COLO668 (cell line): ENCODE measurements around the gene ZNF273.

ENCODE experiments used
- DNase-seq: peaks from one replicate; lab custom pipeline; 2025; ENCODE audit not compliant: unreplicated experiment; lab: John Stamatoyannopoulos, UW

The ZNF273 gene

DNA sequence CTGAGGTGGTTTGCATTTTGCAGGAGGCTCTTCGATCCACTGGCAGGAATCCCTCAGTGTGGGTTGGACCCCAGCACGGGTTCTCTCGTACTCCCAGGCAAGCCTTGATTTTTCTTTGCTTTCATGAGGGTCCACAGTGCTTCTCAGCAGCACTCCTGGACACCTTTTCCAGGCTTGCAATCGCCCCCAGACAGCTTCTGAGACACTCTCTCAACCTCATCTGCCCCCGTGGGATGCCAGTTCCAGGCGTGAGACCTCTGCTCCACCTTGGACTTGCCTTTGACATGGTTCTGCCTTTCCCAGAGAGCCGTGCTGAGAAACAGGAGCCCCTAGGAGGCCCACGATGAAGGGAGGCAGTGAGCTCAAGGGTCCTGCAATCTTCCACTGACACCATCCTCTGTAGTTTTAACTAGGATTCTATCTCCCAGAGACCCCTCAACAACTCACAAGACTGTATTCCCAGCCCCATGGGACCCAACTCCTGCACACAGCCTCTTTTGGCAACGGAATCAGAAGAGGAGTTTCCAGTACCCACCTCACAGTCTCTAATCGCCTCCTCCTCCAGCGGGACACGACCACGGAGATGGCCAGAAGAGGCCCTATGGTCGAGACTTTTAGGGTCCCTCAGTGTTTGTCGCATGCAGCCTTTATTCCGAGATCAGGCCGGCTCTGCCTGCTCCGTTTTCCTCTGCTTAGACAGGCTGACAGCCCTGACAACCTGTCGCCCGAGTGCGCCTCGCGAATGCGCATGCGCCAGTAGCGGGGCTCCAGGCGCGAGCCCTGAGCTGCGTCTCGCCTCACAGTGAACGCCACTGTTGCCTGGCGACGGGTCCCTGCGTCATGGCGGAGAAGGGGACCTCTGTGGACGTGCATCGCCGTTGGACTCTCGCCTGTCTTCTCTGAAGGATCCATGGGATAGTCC, 26.0 kb upstream of the ZNF273 start:
- DNase-seq: peak; percentile 81

DNA sequence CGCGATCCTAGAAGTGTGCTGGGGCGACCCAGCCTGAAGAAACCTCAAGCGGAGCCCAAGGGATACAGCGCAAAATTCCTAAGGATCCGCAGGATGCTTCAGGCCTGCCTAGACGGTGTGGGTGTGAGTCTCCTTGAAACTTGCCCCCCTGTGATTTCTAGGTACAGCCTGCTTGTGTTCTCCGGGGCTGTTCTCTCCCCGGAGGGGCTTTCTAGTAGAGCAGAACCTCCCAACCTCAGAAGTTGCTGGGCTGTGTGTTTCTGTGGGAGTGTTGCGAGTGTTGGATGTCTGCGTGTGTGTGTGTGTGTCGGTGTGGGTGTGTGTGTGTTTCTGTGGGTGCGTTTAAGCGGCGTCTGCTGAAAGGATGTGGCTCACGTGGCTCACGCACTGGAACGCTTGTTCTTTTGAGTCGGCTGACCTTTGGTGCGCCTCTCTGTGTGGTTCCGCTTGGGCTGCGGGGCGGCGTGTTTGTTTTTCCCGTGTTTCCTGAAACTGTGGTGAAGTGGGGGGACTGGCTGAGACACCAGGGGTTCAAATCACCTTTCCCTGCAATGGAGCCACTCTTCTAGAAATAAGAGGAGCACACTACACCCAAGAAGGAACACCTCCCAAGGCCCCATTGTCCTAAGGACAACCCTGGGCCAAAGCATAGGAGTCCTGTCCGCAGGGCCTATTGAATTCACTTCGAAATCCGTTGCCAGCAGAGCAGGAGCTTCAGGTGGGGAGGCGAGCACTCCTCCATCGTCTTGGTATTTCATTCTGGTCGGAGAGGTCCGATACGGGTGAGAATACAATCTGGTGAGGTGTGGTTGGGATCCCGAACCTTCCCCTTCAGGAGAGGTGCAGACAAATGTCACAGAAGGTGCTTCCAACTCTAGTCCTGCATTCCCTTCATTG, 25.1 kb upstream of the ZNF273 start:
- no peak for DNase-seq

DNA sequence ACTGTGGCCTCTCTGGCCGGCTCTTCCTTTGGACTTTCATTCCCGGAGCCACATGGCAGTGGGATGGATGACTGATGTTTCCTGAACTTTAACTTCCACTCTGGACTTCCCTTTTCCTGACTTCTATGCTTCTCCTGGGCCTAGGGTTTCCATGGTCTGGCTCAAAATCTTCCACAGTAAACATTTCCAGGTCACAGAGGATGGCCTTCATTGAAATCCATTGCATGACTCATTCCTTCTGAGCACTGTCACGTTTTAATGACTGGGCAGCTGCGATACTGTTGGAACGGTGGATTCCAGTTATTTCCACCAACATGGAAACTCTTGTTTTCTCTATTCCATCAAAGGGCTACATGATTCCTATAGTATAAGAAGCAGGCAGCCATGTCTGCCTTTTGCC, 24.4 kb upstream of the ZNF273 start:
- DNase-seq: no peak

DNA sequence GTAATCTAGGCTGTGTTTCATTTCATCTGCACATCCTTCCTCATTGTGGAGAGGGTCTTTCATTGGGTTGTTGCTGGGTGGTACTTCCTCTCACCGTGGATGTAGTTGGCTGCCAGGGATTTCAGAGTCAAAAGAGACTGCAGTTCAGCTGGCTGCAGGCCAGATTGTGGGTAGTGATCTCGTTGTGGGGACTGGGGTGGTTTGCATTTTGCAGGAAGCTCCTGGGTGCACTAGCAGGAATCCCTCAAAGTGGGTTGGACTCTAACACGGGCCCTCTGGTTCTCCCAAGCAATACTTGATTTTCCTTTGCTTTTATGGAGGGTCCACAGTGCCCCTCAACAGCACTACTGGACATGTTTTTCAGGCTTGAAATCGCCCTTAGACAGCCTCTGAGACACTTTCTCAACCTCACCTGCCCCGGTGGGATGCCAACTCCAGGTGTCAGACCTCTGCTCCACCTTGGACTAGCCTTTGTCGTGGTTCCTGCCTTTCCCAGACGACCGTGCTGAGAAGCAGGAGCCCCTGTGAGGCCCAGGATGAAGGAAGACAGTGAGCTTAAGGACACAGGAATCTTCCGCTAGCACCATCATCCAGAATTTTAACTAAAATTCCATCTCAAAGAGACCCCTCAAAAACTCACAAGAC, 23.9 kb upstream of the ZNF273 start:
- peak; percentile 10 for DNase-seq

DNA sequence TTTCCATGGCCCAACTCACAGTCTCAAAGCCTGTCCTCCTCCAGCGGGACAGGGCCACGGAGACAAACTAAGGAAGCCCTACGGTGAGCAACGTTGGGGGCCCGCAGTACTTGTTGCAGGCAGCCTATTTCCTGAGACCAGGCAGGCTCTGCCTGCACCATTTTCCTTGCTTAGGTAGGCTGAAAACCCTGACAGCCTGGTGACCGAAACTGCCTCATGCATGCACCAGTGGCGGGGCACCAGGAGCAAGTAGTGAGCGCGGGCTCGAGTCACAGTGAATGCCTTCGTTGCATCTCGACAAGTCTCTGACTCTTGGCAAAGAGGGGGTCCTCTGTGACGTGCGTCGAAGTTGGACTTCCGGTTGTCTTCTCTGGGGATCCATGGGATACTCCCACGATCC, 23.3 kb upstream of the ZNF273 start:
- DNase-seq: no peak

DNA sequence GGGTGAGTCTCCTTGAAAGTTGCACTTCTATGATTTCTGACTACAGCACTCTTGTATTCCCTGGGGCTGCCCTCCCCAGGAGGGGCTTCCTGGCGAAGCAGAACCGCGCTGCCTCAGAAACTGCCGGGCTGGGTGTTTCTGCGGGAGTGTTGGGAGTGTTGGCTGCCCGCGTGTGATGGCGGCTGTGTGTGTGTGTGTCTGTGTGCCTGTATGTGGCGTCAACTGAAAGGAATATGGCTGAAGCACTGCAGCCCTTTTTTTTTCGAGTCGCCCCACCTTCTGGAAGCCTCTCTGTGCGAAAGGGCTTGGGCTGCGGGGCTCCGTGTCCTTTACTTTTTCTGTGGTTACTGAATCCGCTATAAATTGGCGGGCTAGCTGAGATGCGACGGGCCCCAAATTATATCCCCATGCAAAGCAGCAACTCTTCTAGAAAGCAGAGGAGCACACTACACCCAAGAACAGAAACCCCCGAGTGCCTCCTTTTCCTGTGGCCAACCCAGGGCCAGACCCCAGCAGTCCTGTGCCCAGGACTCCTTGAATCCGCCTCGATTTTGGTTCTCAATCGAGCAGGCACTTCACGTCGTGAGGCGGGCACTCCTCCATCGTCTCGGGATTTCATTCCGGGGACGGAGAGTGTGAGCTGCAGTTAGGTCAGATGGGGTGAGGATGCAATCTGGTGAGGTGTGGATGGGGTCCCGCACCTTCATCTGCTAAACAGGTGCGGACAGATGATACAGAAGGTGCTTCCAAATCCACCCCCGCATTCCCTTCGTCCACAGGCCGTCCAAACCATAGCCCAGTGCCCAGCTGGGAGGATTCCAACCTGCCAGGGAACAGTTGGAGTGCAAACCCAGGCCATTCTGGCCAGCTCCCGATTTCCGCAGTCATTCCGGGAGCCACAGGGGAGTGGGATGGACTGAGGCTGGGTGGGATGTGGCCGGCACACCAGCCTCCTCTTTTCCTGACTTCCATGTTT, 22.5 kb upstream of the ZNF273 start:
- DNase-seq: no peak

DNA sequence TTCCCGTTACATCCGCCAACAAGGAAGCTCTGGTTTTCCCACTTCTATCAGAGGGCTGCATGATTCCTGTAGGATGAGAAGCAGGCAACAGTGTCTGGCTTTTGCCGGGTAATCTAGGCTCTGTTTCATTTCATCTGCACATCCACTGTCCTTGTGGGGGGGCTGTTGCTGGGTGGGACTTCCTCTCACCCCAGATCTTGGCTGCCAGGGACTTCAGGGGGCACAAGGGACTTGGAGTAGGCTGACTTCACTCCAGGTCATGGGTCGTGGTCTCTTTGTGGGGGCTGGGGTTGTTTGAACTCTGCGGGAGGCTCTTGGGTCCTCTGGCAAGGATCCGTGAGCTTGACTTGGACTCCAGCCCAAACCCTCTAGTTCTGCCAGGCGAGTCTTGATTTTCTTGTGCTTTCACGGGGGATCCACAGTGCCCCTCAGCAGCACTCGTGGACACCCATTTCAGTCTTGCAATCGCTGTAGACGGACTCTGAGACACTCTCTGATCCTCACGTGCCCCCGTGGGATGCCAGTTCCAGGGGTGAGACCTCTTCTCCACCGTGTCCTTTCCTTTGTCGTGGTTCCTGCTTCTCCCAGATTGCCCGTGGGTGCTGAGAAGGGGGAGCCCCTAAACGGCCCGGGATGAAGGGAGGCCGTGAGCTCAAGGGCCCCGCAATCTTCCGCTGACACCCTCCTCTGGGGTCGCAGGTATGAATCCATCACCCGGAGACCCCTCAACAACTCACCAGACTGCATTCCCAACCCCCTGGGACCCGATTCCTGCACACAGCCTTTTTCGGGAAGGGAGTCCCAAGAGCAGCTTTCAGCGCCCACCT, 21.4 kb upstream of the ZNF273 start:
- DNase-seq: no peak

DNA sequence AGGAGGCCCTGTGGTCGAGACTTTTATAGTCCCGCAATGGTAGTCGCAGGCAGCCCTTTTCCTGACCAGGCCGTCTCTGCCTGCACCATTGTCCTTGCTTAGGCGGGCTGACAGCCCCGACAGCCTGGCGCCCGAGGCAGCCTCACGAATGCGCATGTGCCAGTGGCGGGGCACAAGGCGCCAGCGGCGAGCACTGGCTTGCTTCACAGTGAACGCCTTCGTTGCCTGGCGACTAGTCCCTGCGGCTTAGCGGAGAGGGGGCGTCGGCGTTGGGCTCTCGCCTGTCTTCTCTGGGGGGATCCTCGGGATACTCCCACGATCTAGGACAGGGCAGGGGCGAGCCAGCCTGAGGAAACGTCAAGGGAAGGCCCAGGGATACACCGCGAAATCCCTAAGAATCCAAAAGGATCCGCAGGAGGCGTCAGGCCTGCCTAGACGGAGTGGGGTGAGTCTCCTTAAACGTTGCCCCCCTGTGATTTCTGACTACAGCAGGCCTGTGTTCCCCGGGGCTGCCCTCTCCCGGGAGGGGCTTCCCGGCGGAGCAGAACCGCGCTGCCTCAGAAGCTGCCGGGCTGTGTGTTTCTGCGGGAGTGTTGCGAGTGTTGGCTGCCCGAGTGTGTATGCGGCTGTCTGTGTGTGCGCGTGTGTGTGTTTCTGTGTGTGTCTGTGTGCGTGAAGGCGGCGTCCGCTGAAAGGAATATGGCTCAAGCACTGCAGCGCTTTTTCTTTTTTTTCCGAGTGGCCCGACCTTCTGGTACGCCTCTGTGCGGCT, 20.5 kb upstream of the ZNF273 start:
- peak; percentile 68 for DNase-seq

DNA sequence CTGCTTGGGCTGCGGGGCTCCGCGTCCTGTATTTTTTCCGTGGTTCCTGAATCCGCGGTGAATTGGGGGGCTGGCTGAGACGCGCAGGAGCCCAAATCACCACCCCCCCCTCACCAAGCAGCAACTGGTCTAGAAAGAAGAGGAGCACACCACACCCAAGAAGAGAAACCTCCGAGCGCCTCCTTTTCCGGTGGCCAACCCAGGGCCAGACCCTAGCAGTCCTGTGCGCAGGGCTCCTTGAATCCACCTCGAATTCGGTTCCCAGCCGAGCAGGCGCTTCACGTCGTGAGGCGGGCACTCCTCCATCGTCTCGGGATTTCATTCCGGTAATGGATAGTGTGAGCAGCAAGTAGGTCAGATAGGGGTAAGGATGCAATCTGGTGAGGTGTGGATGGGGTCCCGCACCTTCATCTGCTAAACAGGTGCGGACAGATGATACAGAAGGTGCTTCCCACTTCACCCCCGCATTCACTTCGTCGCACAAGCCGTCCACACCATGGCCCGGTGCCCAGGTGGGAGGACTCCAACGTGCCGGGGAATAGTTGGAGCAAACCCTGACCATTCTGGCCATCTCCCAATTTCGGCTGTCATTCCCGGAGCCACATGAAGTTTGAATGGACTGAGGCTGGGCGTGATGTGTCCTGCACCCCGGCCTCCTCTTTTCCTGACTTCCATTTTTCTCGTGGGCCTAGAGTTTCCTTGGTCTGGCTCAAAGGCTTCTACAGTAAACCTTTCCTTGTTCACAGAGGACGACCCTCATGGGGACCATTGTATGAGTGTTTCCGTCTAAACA, 19.8 kb upstream of the ZNF273 start:
- DNase-seq: no peak

DNA sequence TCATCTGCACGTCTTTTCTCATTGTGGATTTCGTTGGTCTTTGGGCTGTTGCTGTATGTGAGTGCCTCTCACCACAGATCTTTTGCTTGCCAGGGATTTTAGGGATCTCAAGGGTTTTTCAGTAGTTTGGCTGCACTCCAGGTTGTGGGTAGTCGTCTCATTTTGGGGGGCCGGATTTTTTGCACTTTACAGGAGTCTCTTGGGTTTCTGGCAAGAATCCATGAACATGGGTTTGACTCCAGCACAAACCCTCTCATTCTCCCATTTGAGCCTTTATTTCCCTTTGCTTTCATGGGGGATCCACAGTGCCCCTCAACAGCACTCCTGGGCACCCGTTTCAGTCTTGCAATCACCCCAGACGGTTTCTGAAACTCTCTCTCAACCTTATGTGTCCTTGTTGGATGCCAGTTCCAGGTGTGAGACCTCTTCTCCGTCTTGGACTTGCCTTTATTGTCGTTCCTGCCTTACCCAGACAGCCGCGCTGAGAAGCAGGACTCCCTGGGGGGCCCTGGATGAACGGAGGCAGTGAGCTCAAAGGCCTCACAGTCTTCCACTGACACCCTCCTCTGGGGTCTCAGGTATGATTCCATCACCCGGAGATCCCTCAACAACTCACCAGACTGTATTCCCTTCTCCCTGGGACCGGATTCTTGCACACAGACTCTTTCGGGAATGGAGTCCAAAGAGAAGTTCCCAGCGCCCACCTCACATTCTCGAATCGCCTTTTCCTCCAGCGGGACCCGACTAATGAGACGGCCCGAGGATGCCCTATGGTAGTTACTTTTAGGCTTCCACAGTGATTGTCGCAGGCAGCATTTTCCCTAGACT, 18.8 kb upstream of the ZNF273 start:
- no peak for DNase-seq

DNA sequence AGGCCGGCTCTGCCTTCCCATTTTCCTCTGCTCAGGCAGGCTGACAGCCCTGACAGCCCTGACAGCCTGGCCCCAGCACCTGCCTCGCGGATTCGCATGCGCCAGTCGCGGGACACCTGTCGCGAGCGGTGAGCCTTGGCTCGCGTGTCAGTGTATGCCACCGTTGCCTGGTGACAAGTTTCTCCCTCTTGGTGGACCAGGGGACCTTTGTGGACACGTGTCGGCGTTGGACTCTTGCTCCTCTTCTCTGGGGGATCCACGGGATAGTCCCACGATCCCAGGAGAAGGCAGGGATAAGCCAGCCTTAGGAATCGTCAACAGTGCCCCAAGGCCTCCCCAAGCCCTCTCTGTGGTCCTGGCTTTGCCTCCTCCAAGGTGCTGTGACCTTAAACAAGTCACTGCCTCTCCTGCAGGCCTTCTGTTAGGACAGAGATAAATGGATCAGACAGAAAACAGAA, 18.1 kb upstream of the ZNF273 start:
- DNase-seq: no peak

DNA sequence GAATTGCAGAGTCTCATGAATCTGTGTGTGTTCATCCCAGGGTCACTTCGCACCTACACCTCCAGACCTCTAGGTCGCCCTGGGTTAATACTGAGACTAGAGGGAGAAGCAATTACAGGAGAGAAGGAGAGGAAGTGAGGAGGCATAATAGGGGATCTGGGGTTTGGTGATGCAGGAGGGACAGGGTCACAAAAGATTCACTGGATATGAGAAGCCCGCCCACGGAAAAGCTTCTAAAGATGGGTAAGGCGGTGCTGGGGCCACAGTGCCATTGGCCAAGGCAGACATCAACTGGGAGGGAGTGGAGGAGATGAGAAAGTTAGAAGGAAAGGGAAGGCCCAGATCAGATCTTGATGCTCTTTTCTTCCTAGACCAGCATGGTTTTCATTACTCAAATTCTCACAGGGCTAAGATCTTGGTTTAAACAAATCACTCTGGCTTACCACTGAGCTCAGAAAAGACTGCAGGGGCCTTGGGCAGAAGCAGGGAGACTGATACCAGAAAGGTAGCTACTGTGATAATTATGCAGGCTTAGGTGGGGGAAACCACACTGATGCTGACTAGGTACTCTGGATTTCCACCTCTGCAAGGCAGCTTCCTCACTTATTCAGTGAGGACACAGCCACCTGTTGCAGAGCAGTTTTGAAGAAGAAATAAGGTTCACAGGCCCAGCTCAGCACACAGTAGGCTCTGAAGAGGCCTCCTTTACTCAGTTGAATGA, 17.4 kb upstream of the ZNF273 start:
- no peak for DNase-seq

DNA sequence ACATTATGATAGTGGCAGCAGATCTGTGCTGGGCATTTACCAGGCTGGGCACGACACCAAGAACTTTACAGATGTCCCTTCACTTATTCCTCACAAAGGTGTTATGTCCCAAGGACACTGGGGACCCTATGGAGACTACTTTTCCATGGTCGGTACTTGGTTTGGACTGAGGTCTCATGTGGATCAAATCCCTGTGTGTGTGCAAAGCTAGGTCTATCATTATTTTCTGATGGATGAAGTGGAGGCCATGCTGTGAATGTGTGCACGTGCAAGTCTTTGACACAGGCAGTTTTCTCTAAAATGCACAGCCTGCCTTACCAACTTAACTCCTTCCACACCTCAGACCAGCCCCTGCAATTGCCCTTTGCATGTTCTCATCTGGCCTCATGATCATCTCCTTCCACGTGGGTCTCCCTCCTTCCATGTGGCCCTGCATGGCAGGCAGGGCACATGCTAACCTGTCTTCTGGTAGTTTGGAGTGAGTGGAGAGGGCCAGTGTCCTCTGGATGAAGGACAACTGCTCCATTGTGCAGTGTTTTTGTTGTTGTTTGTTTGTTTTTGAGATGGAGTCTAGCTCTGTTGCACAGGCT, 16.0 kb upstream of the ZNF273 start:
- DNase-seq: no peak

DNA sequence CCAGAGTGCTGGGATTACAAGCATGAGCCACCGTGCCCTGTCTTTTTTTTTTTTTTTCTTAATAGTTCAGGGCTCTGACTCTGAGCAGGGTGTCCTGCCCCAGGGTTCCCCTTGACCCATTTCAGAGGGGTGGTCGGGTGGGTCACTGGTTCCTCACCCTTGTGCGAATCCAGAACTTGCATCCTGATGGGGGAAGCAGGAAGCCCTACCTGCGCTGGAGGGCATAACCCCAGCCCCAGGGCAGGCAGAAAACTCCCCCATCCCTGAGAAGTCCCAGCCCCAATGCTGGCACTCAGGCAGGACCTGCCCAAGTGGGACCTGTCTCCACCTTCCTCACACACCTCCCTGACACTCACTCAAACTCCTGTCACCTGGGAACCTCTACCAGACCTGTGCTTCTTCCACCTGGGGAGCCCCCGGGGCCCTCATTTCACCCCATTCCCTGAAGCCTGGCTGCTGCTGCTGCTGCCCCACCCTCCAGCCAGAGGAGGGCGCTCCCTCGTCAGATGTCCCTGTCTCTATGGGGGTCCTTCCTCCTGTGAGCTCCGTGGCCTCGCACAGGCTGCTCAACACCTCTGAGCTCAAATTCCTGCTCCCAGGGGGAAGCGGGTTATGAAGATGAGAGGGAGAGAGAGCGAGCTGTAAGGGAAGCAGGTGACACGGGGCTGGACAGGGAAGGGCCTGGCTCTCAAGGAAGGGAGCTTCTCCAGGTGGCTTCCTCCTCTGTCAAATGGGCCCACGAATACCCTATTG, 15.1 kb upstream of the ZNF273 start:
- DNase-seq: peak; percentile 76

DNA sequence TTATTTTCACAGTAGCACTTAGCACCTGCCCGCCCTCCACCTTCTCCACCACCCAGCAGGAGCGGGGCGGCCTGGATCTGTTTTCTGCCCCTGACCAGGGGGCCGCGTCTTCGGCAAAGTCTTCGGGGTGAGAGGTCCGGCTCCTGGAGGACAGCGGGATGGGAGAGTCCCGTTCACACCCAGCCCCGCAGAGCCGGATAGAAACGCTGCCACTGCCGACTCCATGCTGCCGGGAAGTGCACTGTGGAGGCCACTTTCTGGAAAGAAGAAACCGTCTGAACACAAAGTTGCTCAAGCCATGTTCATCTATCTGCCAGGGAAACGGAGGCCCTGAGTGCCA, 14.5 kb upstream of the ZNF273 start:
- DNase-seq: peak; percentile 40
